GM12801 (cell line): ENCODE results near the gene IGFALS.

ENCODE experiments used
- CTCF ChIP-seq: IDR thresholded peaks from one replicate; pipeline ENCODE4 v1.5.1; 2011; ENCODE audit warnings: control low read depth; ENCODE audit not compliant: insufficient read length; ENCODE audit errors: extremely low read depth

IGFALS gene

DNA sequence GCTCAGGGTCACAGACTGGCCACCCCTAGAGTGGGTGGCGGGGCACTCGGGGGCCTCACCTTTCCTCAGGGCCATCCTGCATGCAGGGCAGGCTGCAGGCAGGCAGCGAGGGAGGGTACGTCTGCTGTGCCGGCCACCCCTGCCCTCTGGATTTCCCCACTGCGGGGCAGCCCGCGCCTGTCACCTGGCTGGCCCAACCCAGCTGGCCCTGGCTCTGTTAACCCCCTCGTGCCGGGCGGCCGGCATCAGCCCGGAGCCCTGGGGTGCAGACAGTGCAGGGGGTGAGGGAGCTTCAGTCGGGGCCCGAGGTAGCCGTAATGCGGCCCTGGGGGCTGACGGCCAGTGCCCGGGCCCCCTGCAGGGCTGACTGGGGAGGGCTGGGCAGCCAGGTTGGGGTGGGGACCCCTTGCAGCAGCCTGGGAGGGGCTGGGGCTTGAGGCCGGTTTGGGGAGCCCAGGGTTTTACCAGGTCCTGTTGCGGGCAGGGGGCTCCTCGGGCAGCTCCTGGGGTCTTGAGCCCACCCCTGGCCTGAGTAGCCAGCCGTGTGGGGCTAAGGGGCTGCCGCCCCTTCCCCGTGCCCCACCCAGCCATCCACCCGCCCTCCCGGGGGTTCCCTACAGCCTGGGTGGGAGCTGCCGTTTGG lies at the start of gene IGFALS:
TSS of gene IGFALS (minus strand) at position 128 of the 643 bp plus-strand sequence. CDS start at position 75, 53 bp downstream.
- no peak for TF ChIP-seq CTCF

DNA sequence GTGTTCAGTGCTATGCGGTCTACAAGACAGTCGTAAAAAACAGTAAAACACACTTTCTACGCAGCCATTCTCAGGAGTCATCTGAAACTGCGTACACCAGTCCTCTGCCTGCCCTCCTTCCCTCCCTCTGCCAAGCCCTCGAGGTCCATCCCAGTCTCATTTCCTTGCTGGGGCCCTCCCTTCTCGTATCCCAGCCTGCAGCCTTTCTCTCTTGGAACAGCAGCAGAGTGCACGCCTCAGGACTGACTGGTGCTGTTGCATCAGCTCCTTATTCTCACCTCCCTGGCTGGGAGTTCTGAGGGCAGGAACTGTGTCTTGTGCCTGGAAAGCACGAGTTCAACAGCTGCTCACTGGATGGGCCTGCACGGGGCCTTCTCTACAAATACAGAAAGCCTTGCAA lies 46.0 kb upstream of the IGFALS start:
- no peak for TF ChIP-seq CTCF

DNA sequence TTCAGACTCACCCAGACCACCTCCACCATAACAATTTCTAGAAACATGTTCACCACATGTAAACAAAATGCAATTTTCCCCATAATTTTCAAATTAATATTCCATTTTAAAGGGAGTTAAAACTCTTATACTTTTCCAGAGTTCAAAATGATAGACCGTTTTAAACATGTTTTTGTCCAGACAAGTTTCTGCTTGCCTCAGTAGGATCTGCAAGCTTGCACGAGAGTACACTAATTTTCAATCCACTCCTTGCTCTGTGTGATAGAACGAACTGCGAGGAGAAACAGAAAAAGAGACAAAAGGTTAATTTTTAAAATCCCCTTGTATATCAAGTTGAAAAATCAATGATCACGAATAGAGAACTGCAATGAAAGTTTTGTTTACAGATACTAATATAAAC lies 40.6 kb upstream of the IGFALS start:
- TF ChIP-seq CTCF = no peak

GRCh38 chr16:1832838-1833454 lies 39.4 kb upstream of the IGFALS start:
- no peak for TF ChIP-seq CTCF

DNA sequence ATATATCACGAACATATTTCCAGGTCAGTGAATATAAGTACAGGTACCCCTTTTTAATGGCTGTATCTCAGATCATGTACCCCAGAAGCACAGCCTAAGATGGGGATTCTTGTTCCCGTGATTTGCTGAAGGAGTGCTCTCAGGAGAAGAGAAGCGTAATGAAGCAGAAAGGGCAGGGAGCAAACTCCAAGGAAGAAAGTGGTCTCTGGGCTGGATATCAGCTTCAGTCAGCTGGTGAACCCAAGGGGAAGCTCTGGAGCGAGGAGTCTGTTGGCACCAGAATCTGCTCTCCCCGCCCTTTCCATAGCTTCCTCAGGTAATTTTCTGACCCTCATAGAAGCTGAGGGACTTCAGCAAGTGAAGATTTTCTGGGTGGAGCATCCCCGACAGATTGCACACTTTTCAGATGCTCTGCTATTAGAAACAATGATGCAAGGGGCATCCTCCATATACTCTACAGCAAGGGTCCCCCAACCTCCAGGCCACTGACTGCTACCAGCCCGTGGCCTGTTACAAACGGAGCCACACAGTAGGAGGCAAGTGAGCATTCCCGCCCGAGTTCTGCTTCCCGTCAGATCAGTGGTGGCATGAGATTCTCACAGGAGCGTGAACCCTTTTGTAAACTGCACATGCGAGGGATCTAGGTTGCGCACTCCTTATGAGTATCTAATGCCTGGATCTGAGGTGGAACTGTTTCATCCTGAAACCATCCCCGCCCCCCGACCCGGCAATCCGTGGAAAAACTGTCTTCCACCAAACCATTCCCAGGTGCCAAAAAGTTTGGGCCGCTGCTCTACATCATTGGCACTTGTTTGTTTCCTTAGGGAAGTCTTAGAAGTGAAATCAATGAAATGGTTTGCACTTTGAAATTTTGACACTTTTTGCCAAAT lies 37.9 kb upstream of the IGFALS start:
- TF ChIP-seq CTCF = no peak

DNA sequence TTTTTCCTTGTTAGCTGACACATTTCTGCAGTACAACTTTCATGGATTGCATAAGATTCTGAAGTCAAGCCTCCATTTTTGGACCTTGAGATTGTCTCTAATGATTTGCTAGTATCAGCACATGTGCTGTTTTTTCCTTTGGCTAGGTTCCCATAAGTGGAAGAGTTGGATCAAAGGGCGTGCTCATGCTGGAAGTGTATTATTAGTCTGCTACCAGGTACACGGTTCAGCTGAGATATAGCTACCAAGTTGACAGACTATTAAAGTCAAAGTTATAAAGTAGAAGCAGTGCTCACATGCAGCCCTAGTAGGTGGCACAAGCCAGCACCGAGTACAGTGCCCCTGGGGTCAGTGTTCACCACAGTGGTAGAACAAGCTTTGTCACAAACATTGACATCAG lies 36.7 kb upstream of the IGFALS start:
- TF ChIP-seq CTCF = no peak

- TF ChIP-seq CTCF = no peak
Measured at GRCh38 chr16:1828645-1829410, 35.3 kb upstream of the IGFALS start.
